Stimulated activated CD8-positive, alpha-beta memory T cell treated with anti-CD3 and anti-CD28 coated beads, Interleukin-15, amount 100 ng/mL, for 48 hours (primary cell): ENCODE data around the gene CYTL1.
"Not testable (repeated sequence)": the region's sequence is repeated elsewhere in the genome, so short reads cannot be mapped to it uniquely, and the experiment has no call there.

Experiments
- DNase-seq, 2 donors: peaks; one replicate each; pipeline ENCODE4 v3.0.0-alpha.2; 2020; ENCODE audit warnings: low read depth in 2 of 2

Gene CYTL1

GRCh38 chr4:4996935-4997334, 22.3 kb downstream of the CYTL1 start:
- not testable (repeated sequence) for DNase-seq

GRCh38 chr4:4995908-4996265, 23.4 kb downstream of the CYTL1 start:
- DNase-seq = no peak

DNA sequence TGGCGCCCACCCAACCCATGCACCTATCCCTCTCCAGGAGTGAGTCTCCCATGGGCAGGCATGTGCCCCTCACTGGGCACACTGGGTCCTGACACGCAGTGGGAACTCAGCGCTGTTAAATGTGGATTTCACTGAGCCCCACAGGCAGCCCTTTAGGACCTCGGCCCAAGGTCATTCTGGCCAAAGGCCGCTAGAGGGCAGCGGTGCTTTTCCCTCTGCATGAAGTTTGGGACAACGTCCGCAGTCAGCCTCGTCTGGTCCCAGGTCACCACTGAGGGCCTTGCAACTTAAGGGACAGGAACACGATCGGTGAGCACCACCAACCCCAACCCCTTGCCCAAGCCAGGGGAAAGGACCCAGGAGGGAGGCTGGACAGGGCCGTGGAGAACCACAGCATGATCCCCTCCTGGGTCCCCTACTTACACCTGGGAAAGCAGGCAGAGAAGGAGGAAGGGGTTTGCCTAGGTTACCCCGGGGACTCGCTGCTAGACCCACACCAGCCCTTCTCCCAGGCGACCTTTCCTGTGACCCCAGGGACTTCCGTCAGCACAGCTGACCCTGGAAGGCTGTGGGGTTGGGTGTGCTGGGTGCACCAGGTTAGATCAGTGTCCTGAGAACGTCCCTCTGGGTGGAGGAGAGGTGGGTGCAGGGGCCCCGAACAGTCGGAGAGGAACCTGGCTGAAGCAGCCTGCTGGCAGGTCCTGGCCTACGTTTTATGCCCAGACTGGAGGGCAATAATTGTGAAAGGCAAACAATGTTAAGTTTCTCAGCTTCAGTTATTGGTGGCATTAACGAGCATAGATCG, 24.0 kb downstream of the CYTL1 start:
- DNase-seq = peak; percentile 15 to 16

- no peak for DNase-seq
These were observed 24.8 kb downstream of the CYTL1 start for GRCh38 chr4:4994312-4995097.

DNA sequence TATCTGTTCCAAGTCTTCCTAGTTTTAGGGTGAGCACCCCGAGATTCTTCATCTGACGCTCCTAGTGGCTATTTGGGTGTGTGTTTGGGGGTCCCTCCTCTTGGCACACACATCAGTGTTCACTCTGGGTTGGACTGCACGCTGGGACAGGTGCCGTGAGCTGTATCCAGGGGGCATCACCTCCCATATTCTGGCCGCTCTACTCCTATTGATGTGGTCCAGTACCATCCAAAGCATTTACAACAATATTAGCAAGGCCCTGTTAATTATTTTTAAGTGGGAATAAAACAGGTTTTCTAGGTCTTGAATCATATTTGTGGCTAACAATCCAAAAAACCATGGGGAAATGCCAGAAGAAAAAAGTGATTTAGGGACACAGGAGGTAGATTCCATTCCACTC, 26.4 kb downstream of the CYTL1 start:
- no peak for DNase-seq

- no peak for DNase-seq
These were observed 27.6 kb downstream of the CYTL1 start for GRCh38 chr4:4991541-4992099.

- DNase-seq = no peak
These were observed 28.3 kb downstream of the CYTL1 start for GRCh38 chr4:4990857-4991540.

GRCh38 chr4:4990329-4990728, 28.9 kb downstream of the CYTL1 start:
- no peak for DNase-seq

DNA sequence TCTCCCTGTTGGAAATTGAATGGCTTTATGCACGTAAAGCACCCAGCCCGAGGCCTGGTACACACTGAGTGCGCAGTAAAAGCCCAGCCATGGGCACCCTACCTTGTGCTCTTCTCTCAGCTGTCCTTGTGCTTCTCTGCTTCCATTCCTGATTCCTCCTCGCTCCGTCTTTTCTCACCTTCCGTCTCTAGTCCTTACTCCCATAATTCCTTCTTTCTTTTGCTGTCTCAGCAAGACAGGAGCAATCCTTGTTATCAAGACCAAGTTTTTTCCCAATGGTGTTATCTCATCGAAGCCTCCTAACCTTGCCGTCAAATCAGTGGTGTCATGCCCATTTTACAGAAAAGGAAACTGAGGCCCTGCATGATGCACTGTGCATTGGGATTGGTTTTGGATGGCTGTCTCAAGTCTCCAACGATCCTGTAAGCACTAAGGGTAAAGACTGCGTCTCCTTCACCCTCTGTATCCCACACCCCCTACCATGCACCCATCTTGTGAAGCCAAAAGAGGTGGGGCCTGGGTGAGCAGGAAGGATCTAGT, 30.1 kb downstream of the CYTL1 start:
- no peak for DNase-seq

DNA sequence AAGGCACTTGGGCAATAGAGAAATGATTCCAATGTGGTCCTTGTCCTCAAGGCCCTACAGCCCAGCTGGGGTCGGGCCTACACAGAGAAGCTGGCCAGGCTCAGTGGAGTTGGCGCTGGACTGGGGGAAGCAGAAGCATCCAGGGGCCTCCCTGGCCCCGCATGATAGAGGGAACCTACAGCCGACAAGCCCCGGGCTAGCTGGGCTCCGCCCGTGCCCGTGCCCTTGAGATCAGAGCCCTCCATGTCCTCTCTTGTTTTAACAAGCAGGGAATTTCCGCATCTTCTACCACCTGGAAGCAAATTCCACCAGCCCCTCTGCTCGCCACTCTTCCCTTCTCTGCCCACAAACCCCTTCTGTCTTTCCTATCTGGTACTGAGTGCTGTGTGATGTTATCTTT, 31.6 kb downstream of the CYTL1 start:
- no peak for DNase-seq

DNA sequence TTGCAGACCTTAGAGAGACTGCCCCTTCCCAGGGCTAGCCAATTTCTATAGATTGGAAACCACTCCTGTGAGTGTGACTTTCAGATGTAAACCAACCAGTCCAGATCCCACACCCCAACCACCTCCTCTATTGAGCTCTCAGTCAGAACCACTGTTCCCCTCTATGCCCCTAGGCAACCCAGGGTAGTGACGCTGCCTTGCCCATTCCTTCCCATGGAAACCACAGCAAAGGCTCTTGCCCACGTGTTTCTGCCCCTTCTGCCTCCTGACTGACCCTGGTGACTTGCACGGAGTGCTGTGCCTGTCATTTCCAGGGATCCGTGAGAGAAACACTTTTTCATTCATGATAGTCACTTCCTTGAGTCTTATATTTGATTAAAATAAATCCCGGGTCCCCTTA, 32.4 kb downstream of the CYTL1 start:
- DNase-seq = no peak

- DNase-seq = no peak
These were observed 33.4 kb downstream of the CYTL1 start for GRCh38 chr4:4985844-4986243.

GRCh38 chr4:4985036-4985435, 34.2 kb downstream of the CYTL1 start:
- no peak for DNase-seq

- no peak for DNase-seq
These were observed 35.1 kb downstream of the CYTL1 start for GRCh38 chr4:4984186-4984585.

DNA sequence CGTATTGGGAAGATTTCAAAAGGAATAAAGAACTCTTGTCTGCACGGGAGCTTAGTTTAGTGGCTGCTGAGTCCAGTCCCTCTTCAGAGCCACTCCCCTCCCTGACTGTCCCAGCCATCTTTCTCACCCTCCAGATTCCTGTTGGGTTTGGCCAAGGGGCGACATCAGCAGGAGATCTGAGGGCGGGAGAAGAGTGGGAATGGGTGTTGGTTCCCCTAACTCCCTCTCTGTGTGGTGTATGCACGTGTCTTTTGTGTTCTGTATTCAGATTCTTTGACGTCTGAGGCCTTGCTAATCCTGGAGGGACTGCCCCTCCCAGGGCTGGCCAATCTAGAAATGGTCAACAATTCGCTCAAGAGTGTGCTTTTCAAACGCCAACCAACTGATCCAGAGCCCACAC, 37.4 kb downstream of the CYTL1 start:
- no peak for DNase-seq

DNA sequence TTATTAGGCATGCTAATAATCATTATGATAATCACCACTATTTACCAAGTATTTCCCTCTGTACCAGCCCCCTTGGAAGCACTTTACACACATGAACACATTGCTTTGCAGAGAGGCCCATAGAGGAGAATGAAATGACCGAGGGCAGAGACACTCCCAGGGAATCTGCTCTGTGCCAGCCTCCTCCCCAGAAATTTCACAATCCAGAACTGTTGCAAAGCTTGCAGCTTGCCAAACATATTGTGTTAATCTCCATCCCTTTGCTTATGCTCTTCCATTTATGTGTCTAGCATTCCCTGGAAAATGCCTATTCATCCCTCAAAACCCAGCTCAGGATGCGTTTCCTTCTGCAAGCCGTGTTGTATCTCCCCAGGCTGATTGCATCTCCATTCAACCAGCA, 37.8 kb downstream of the CYTL1 start:
- DNase-seq = no peak

GRCh38 chr4:4980621-4981230, 38.5 kb downstream of the CYTL1 start:
- no peak for DNase-seq

GRCh38 chr4:4979971-4980370, 39.3 kb downstream of the CYTL1 start:
- DNase-seq = no peak

- no peak for DNase-seq
These were observed 44.5 kb downstream of the CYTL1 start for GRCh38 chr4:4974727-4975126.

DNA sequence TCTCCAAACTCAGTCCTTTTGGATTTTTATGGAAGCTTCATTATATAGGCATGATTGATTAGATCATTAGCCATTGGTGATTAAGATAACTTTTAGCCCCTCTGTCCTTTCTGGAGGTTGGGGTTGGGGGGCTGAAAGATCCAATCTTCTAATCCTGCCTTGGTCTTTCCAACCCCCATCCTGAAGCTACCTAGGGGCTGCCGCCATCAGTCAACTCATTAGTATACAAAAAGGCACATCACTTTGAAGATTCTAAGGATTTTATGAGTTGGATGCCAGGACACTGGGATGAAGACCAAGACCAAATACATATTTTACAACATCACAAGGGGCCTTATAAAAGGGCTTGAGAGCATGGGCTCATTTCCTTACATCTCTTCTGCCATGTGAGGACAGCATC, 47.5 kb downstream of the CYTL1 start:
- DNase-seq = no peak

DNA sequence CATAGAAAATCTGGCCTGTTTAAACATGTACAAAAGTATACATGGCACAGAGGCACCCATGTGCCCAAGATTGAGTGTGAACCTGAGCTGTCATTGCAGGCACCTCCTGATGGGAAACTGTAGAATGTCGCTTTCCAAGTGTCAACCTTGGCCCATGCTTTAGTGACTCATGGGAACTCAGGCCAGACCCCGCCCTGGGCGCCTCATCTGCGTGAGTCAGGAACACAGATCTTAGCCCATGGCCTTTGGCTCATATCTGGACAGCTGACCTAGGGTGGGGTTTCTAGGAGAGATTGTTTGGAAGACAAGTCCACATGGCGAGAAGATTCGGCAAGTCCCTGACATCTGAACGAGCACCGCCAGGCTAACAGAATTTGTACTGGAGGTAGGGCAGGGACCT, 50.0 kb downstream of the CYTL1 start:
- DNase-seq = no peak
